SU-DHL-6 (cell line): Measurements from ENCODE around the gene SYCP3.

Experiments
- H2AFZ ChIP-seq: fragments of 200-600 bp; sonication (generic); 2 replicates; pipeline ENCODE4 v1.6.1; 2014; ENCODE audit warnings: low read depth, mild to moderate bottlenecking, moderate library complexity, mixed read lengths, antibody characterized with exemption, low read length; ENCODE audit not compliant: severe bottlenecking
- H3F3A ChIP-seq: fragments of 200-600 bp; shearing (Covaris generic); 2 replicates; pipeline ENCODE4 v1.6.0; 2016; ENCODE audit warnings: antibody characterized with exemption, mild to moderate bottlenecking; ENCODE audit not compliant: insufficient read depth
- H3K27ac ChIP-seq: fragments of 200-600 bp; sonication (generic); 2 replicates; pipeline ENCODE4 v1.5.1; 2016; ENCODE audit warnings: low read depth, mild to moderate bottlenecking, low read length, moderate library complexity, mixed read lengths
- H3K27me3 ChIP-seq: fragments of 200-600 bp; sonication (generic), shearing (Covaris generic); 2 replicates; pipeline ENCODE4 v1.6.0; 2014; ENCODE audit warnings: mild to moderate bottlenecking, low read length
- H3K36me3 ChIP-seq: fragments of 200-600 bp; sonication (generic); 2 replicates; pipeline ENCODE4 v1.6.1; 2014; ENCODE audit warnings: mild to moderate bottlenecking, low read length, mixed read lengths
- H3K4me2 ChIP-seq: fragments of 300-600, 200-600 bp; shearing (Covaris generic), sonication (generic); 2 replicates; pipeline ENCODE4 v1.6.0; 2014; ENCODE audit warnings: low read length, low read depth, mild to moderate bottlenecking; ENCODE audit not compliant: poor library complexity, severe bottlenecking
- H3K4me3 ChIP-seq: fragments of 200-600 bp; sonication (generic); 2 replicates; pipeline ENCODE4 v1.5.1; 2014; ENCODE audit warnings: antibody characterized with exemption, low read length, mild to moderate bottlenecking, mixed read lengths; ENCODE audit not compliant: insufficient read depth, poor library complexity, severe bottlenecking
- H3K79me2 ChIP-seq: fragments of 200-600 bp; sonication (generic); 2 replicates; pipeline ENCODE4 v1.6.1; 2014; ENCODE audit warnings: mild to moderate bottlenecking, low read length, moderate library complexity; ENCODE audit not compliant: insufficient read depth
- H3K9ac ChIP-seq: fragments of 200-600 bp; sonication (generic); 2 replicates; pipeline ENCODE4 v1.7.0; 2014; ENCODE audit warnings: mild to moderate bottlenecking, low read length
- H3K9me2 ChIP-seq: fragments of 200-600 bp; sonication (generic); replicated peaks from 2 replicates; pipeline ENCODE4 v1.6.1; 2014; ENCODE audit warnings: low read length; ENCODE audit not compliant: insufficient read depth
- H3K9me3 ChIP-seq: fragments of 200-600 bp; sonication (generic); 2 replicates; pipeline ENCODE4 v1.6.1; 2014; ENCODE audit warnings: low read length, mixed read lengths; ENCODE audit not compliant: insufficient read depth
- H4K20me1 ChIP-seq: fragments of 200-600 bp; sonication (generic); 2 replicates; pipeline ENCODE4 v1.6.1; 2014; ENCODE audit warnings: low read depth, mild to moderate bottlenecking, antibody characterized with exemption, low read length, moderate library complexity, mixed read lengths
- CTCF ChIP-seq: fragments of 200-600 bp; sonication (generic); IDR thresholded peaks from one replicate; pipeline ENCODE4 v1.5.1; 2017; ENCODE audit warnings: antibody characterized with exemption, mild to moderate bottlenecking, low read length, moderate library complexity; ENCODE audit not compliant: insufficient read depth, poor library complexity, severe bottlenecking
- EZH2phosphoT487 ChIP-seq: fragments of 200-600 bp; sonication (generic), shearing (Covaris generic); conservative IDR thresholded peaks from 2 replicates; pipeline ENCODE4 v1.6.1; 2018; ENCODE audit warnings: mild to moderate bottlenecking, antibody characterized with exemption, low read length, moderate library complexity, mixed read lengths

SYCP3 gene

GRCh38 chr12:101738920-101739665 lies at the start of gene SYCP3:
TSS of gene SYCP3 (minus strand) at chr12:101739462. CDS start at chr12:101737935, 1,527 bp downstream.
- Histone ChIP-seq H3F3A (peaks cover 7% of the 10 kb centered on the region), H3K27ac (no peak within 1 kb of the TSS), H2AFZ (no peak within 1 kb of the TSS), H3K4me3 (no peak within 1 kb of the TSS), H4K20me1 (no peaks in the 10 kb centered on the region), H3K9ac (no peak within 1 kb of the TSS), H3K9me3 (no peaks in the 10 kb centered on the region), H3K36me3 (no peaks in the 10 kb centered on the region), H3K4me2 (no peak within 1 kb of the TSS), H3K9me2 (no peaks in the 10 kb centered on the region), H3K79me2 (no peaks in the 10 kb centered on the region), H3K27me3 (no peaks in the 10 kb centered on the region)
- TF ChIP-seq EZH2phosphoT487 (no peak), CTCF (no peak)

- H3K9ac ChIP-seq, result no peak overlapping the region
- no peaks in the 10 kb centered on the region for H3K9me2 ChIP-seq
- H4K20me1 ChIP-seq, result no peaks in the 10 kb centered on the region
- H3K27ac ChIP-seq, result no peak overlapping the region
- H3K4me3 ChIP-seq, result no peak overlapping the region
- H3K79me2 ChIP-seq, result no peaks in the 10 kb centered on the region
- no peaks in the 10 kb centered on the region for H3K36me3 ChIP-seq
- H3K4me2 ChIP-seq, result no peak overlapping the region
- TF ChIP-seq EZH2phosphoT487 (no peak), CTCF (no peak)
- no peaks in the 10 kb centered on the region for H3K9me3 ChIP-seq
- H3K27me3 ChIP-seq, result no peaks in the 10 kb centered on the region
- H3F3A ChIP-seq, result no peaks in the 10 kb centered on the region
- H2AFZ ChIP-seq, result no peak overlapping the region
Observed at GRCh38 chr12:101785671-101786070, 46.4 kb upstream of the SYCP3 start.

- no peak overlapping the region for H3K9ac ChIP-seq
- no peak overlapping the region for H3K4me2 ChIP-seq
- H3K9me2 ChIP-seq, result no peaks in the 10 kb centered on the region
- no peaks in the 10 kb centered on the region for H3K79me2 ChIP-seq
- no peak overlapping the region for H3K27ac ChIP-seq
- no peaks in the 10 kb centered on the region for H3F3A ChIP-seq
- H3K27me3 ChIP-seq, result no peaks in the 10 kb centered on the region
- no peak for TF ChIP-seq CTCF
- TF ChIP-seq EZH2phosphoT487, result no peak
- no peaks in the 10 kb centered on the region for H3K9me3 ChIP-seq
- no peak overlapping the region for H2AFZ ChIP-seq
- no peaks in the 10 kb centered on the region for H4K20me1 ChIP-seq
- no peaks in the 10 kb centered on the region for H3K36me3 ChIP-seq
- no peak overlapping the region for H3K4me3 ChIP-seq
Observed at GRCh38 chr12:101784376-101784775, 45.1 kb upstream of the SYCP3 start.
